WTC11 (cell line): ENCODE results near the gene ACTRT3. TPM values are rescaled to one million over a fixed set of nuclear protein-coding genes. Genes with fewer than 3 reads are reported as not detected.

ENCODE experiments used
- ATAC-seq: fragments of 200-7000 bp; cut with Tn5 transposase; 2 replicates; pipeline ENCODE4 v1.10.0; 2021; ENCODE audit warnings: mild to moderate bottlenecking, moderate library complexity
- CTCF ChIA-PET: fragments of 300-600 bp; sonication (Branson Sonifier 250); formaldehyde crosslinking; loops from one replicate; lab custom pipeline; 2021; ENCODE audit warnings: antibody characterized with exemption; lab: Charles Lee
- POLR2A ChIA-PET: fragments of 350-600 bp; sonication (Branson Sonifier 250); formaldehyde crosslinking; loops from one replicate; lab custom pipeline; 2021; ENCODE audit warnings: antibody characterized with exemption; lab: Charles Lee
- DNase-seq: peaks from one replicate; pipeline ENCODE4 v3.0.0; 2021; ENCODE audit warnings: low spot score
- H3K27ac Mint-ChIP-seq: 2 replicates; pipeline ENCODE4 v1.8.0; 2021; ENCODE audit warnings: mixed read lengths
- H3K27me3 Mint-ChIP-seq: 2 replicates; pipeline ENCODE4 v1.8.0; 2021; ENCODE audit warnings: low read depth, mild to moderate bottlenecking, moderate library complexity, mixed read lengths
- H3K36me3 Mint-ChIP-seq: 2 replicates; pipeline ENCODE4 v1.8.0; 2021; ENCODE audit warnings: mixed read lengths
- H3K4me1 Mint-ChIP-seq: 2 replicates; pipeline ENCODE4 v1.8.0; 2022; ENCODE audit warnings: mixed read lengths
- H3K4me3 Mint-ChIP-seq: 2 replicates; pipeline ENCODE4 v1.8.0; 2021; ENCODE audit warnings: mild to moderate bottlenecking, moderate library complexity, mixed read lengths
- H3K9me3 Mint-ChIP-seq: 2 replicates; pipeline ENCODE4 v1.8.0; 2021; ENCODE audit warnings: mixed read lengths
- CBFB ChIP-seq: sonication (generic); formaldehyde crosslinking; IDR thresholded peaks from 2 replicates; pipeline ENCODE4 v1.8.1; 2022; ENCODE audit warnings: mild to moderate bottlenecking, low read depth, missing genetic modification reagents
- CDX4 ChIP-seq: fragments of 250-450 bp; sonication (Bioruptor Pico); IDR thresholded peaks from 2 replicates; pipeline ENCODE4 v1.9.0; 2021; ENCODE audit warnings: moderate library complexity, mild to moderate bottlenecking, inconsistent platforms, borderline replicate concordance
- CREB1 ChIP-seq: sonication (generic); formaldehyde crosslinking; IDR thresholded peaks from 2 replicates; pipeline ENCODE4 v1.8.0; 2023; ENCODE audit warnings: mild to moderate bottlenecking, missing genetic modification reagents
- CTCF ChIP-seq: fragments of 200-600 bp; IDR thresholded peaks from 2 replicates; pipeline ENCODE4 v1.8.0; 2022; ENCODE audit warnings: antibody characterized with exemption
- E2F1 ChIP-seq: sonication (generic); formaldehyde crosslinking; IDR thresholded peaks from 2 replicates; pipeline ENCODE4 v1.8.0; 2022; ENCODE audit warnings: mild to moderate bottlenecking, missing genetic modification reagents
- ELF4 ChIP-seq: sonication (generic); formaldehyde crosslinking; IDR thresholded peaks from 2 replicates; pipeline ENCODE4 v1.8.1; 2022; ENCODE audit warnings: low read depth, mild to moderate bottlenecking, moderate library complexity, missing genetic modification reagents
- EMX1 ChIP-seq: fragments of 250-450 bp; sonication (Bioruptor Pico); IDR thresholded peaks from 2 replicates; pipeline ENCODE4 v1.8.0; 2021; ENCODE audit warnings: mild to moderate bottlenecking
- GABPB1 ChIP-seq: sonication (generic); formaldehyde crosslinking; IDR thresholded peaks from 2 replicates; pipeline ENCODE4 v1.8.1; 2023; ENCODE audit warnings: mild to moderate bottlenecking, missing genetic modification reagents
- IRF2 ChIP-seq: sonication (generic); formaldehyde crosslinking; IDR thresholded peaks from 2 replicates; pipeline ENCODE4 v1.8.0; 2022; ENCODE audit warnings: low read depth, missing genetic modification reagents, borderline replicate concordance
- NFYB ChIP-seq: sonication (generic); formaldehyde crosslinking; conservative IDR thresholded peaks from 2 replicates; pipeline ENCODE4 v1.8.0; 2022; ENCODE audit warnings: low read depth, missing genetic modification reagents
- OVOL2 ChIP-seq: fragments of 250-450 bp; sonication (Bioruptor Pico); IDR thresholded peaks from 2 replicates; pipeline ENCODE4 v1.9.0; 2021; ENCODE audit warnings: mild to moderate bottlenecking, borderline replicate concordance
- SP1 ChIP-seq: sonication (generic); formaldehyde crosslinking; conservative IDR thresholded peaks from 2 replicates; pipeline ENCODE4 v1.8.1; 2022; ENCODE audit warnings: missing genetic modification reagents
- TP53 ChIP-seq: sonication (generic); formaldehyde crosslinking; IDR thresholded peaks from 2 replicates; pipeline ENCODE4 v1.8.1; 2023; ENCODE audit warnings: mild to moderate bottlenecking, missing genetic modification reagents
- ZBTB43 ChIP-seq: sonication (generic); formaldehyde crosslinking; IDR thresholded peaks from 2 replicates; pipeline ENCODE4 v1.8.1; 2023; ENCODE audit warnings: mild to moderate bottlenecking, missing genetic modification reagents
- ZMAT4 ChIP-seq: fragments of 250-450 bp; sonication (Bioruptor Pico); IDR thresholded peaks from 2 replicates; pipeline ENCODE4 v1.9.0; 2021; ENCODE audit warnings: mild to moderate bottlenecking
- ZNF138 ChIP-seq: sonication (generic); formaldehyde crosslinking; conservative IDR thresholded peaks from 2 replicates; pipeline ENCODE4 v1.8.1; 2022; ENCODE audit warnings: mild to moderate bottlenecking, moderate library complexity, missing genetic modification reagents
- ZNF219 ChIP-seq: sonication (generic); formaldehyde crosslinking; IDR thresholded peaks from 2 replicates; pipeline ENCODE4 v1.8.0; 2023; ENCODE audit warnings: missing genetic modification reagents, mild to moderate bottlenecking, borderline replicate concordance
- ZNF263 ChIP-seq: sonication (generic); formaldehyde crosslinking; IDR thresholded peaks from 2 replicates; pipeline ENCODE4 v1.8.1; 2022; ENCODE audit warnings: low read depth, mild to moderate bottlenecking, moderate library complexity, missing genetic modification reagents
- ZNF281 ChIP-seq: sonication (generic); formaldehyde crosslinking; IDR thresholded peaks from 2 replicates; pipeline ENCODE4 v1.8.0; 2023; ENCODE audit warnings: mild to moderate bottlenecking, missing genetic modification reagents
- ZNF317 ChIP-seq: sonication (generic); formaldehyde crosslinking; IDR thresholded peaks from 2 replicates; pipeline ENCODE4 v1.8.1; 2023; ENCODE audit warnings: low read depth, mild to moderate bottlenecking, moderate library complexity, missing genetic modification reagents, borderline replicate concordance
- ZNF396 ChIP-seq: fragments of 250-450 bp; sonication (Bioruptor Pico); IDR thresholded peaks from 2 replicates; pipeline ENCODE4 v1.8.0; 2021; ENCODE audit warnings: mild to moderate bottlenecking, moderate library complexity, borderline replicate concordance
- ZNF416 ChIP-seq: fragments of 250-450 bp; sonication (Bioruptor Pico); IDR thresholded peaks from 2 replicates; pipeline ENCODE4 v1.9.0; 2021; ENCODE audit warnings: mild to moderate bottlenecking, inconsistent platforms
- ZNF671 ChIP-seq: fragments of 250-450 bp; sonication (Bioruptor Pico); IDR thresholded peaks from 2 replicates; pipeline ENCODE4 v1.8.0; 2021; ENCODE audit warnings: mild to moderate bottlenecking
- total RNA-seq: library from RNA; stranded (reverse); gene quantifications from 3 replicates; pipeline ENCODE4 v1.2.3, GENCODE V29; 2021

Gene ACTRT3
- total RNA-seq, 1 experiment from 2014 or later: 2.3 TPM

GRCh38 chr3:169813278-169813677, 43.9 kb upstream of the ACTRT3 start (continued):
- TF ChIP-seq CTCF: no peak
- no peak for TF ChIP-seq ZNF263
- no peak for TF ChIP-seq ZNF138 (CRISPR knock-in tag)
- no peak for TF ChIP-seq SP1 (CRISPR knock-in tag)

- ATAC-seq: peak; percentile 81
- POLR2A ChIA-PET: interaction anchor here (0.5 to 1.3 kb wide), 4 partner anchors 12 to 211 kb away, joined by 3 read pairs; partner anchors contain the start of gene ACTRT3
- 0 out of 2 replicates have a peak, but pooled peaks have one; percentile 60 for TF ChIP-seq ZBTB43
- TF ChIP-seq SP1 (CRISPR knock-in tag): peak; percentile 38; the same call in 1 of the 2 replicates
- TF ChIP-seq IRF2 (CRISPR knock-in tag): no peak
- TF ChIP-seq CBFB (CRISPR knock-in tag): peak; percentile 60; the same call in 1 of the 2 replicates
- no peak for TF ChIP-seq ZNF396 (CRISPR knock-in tag)
- TF ChIP-seq OVOL2 (CRISPR knock-in tag): no peak
- TF ChIP-seq ZNF219 (CRISPR knock-in tag): no peak
- TF ChIP-seq NFYB (CRISPR knock-in tag): no peak
- TF ChIP-seq ZNF416: no peak
- no peak for TF ChIP-seq ZMAT4 (CRISPR knock-in tag)
- no peak for TF ChIP-seq CDX4
- 0 out of 2 replicates have a peak, but pooled peaks have one; percentile 34 for TF ChIP-seq TP53
- TF ChIP-seq ZNF671 (CRISPR knock-in tag): no peak
- no peak for TF ChIP-seq ZNF281
- TF ChIP-seq E2F1 (CRISPR knock-in tag): no peak
- no peak for TF ChIP-seq CTCF
- no peak for TF ChIP-seq ELF4 (CRISPR knock-in tag)
- no peak for TF ChIP-seq EMX1 (CRISPR knock-in tag)
- no peak for TF ChIP-seq ZNF317 (CRISPR knock-in tag)
- TF ChIP-seq CREB1 (CRISPR knock-in tag): no peak
- no peak for TF ChIP-seq GABPB1 (CRISPR knock-in tag)
Measured at GRCh38 chr3:169812332-169813235, 43.2 kb upstream of the ACTRT3 start, which contains the start of the genes LRRC34 and LRRIQ4. TSS of gene LRRC34 (minus strand) at chr3:169812904. CDS start at chr3:169812548, 356 bp downstream. TSS of gene LRRIQ4 (plus strand) at chr3:169812870. CDS start at chr3:169821922, 9,052 bp downstream.

More at GRCh38 chr3:169812332-169813235, 43.2 kb upstream of the ACTRT3 start, which contains the start of the genes LRRC34 and LRRIQ4:
- H3K4me1 Mint-ChIP-seq: peaks cover 34% of the 10 kb centered on the region
- H3K4me3 Mint-ChIP-seq: peak within 1 kb of the TSS; percentile 75
- peaks cover 45% of the 10 kb centered on the region for H3K27me3 Mint-ChIP-seq
- DNase-seq: peak; percentile 84
- peaks cover 11% of the 10 kb centered on the region for H3K36me3 Mint-ChIP-seq
- H3K27ac Mint-ChIP-seq: peak within 1 kb of the TSS; percentile 6; the same call in 1 of the 2 replicates
- peaks cover 16% of the 10 kb centered on the region for H3K9me3 Mint-ChIP-seq
- CTCF ChIA-PET: interaction anchor here (0.6 to 1.3 kb wide), 3 partner anchors 41 to 392 kb away, joined by 3 read pairs; no protein-coding TSS in a partner anchor
